Measurements from ENCODE around the gene EPB41. TPM values are rescaled to one million over a fixed set of nuclear protein-coding genes. Genes with fewer than 3 reads are reported as not detected.

The EPB41 gene
- total RNA-seq, 2 experiments from 2014 or later = 70.3 to 79.4 TPM

GRCh38 chr1:28887835-28888682 is 26.3 kb upstream of the EPB41 start:
- ChIA-PET POLR2A (interaction anchor here (0.9 to 1.8 kb wide), 2 partner anchors 26 to 85 kb away, joined by 3 to 8 read pairs; partner anchors contain the start of gene EPB41), CTCF (interaction anchor here (0.5 to 3.0 kb wide), 4 partner anchors 14 to 145 kb away, joined by 3 to 11 read pairs (median 4); no protein-coding TSS in a partner anchor)

DNA sequence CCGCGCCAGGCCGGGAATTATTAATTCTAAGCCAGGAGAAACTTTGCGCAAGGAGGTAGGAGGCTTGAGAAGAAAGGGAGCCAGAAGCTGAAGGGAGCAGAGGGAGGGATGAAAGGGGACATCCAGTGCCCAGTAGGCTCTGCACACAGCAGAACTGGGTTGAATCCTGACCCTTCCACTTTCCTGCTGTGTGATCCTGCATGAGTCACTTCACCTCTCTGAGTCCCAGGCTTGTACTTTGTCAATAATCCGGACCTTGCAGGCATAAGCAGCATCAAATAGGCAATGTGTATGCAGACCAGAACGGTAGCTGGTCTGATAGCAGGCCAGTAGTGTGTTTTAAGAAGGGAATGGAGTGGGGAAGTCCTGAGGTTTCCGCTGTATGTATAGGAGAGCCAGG is 25.5 kb upstream of the EPB41 start:
- ChIA-PET POLR2A (no interaction called here), CTCF (interaction anchor here (3.0 kb wide), 1 partner anchor 145 kb away, joined by 11 read pairs; no protein-coding TSS in a partner anchor)

DNA sequence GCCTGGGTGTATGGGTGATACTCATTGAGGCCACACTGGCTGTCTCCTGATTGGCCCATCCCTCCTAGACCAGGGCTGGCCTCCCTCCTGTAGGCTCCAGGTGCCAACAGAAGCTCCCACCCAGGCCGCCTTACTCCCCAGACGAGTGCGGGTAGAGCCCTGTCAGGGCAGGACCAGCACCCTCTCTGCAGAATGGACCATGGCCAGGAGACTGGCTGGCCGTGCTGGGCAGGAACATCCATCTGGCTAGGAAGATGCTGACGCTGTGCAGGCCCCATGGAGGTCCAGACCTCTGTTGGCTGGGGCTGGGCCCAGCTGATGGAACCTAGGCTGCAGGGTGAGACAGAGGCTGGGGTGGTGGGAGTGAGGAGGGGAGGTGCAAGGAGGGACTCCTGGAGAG is 25.0 kb upstream of the EPB41 start:
- POLR2A ChIA-PET = interaction anchor here (0.6 kb wide), 1 partner anchor 267 kb away, joined by 6 read pairs; no protein-coding TSS in a partner anchor
- CTCF ChIA-PET = interaction anchor here (3.0 kb wide), 1 partner anchor 144 kb away, joined by 11 read pairs; no protein-coding TSS in a partner anchor

GRCh38 chr1:28890435-28890834 is 23.9 kb upstream of the EPB41 start:
- POLR2A ChIA-PET = no interaction called here
- CTCF ChIA-PET = interaction anchor here (1.6 to 2.2 kb wide), 3 partner anchors 13 to 312 kb away, joined by 3 to 10 read pairs (median 8); no protein-coding TSS in a partner anchor

GRCh38 chr1:28890836-28891235 is 23.5 kb upstream of the EPB41 start:
- POLR2A ChIA-PET = interaction anchor here (0.9 kb wide), 1 partner anchor 8 kb away, joined by 3 read pairs; no protein-coding TSS in a partner anchor
- CTCF ChIA-PET = interaction anchor here (1.6 to 2.2 kb wide), 3 partner anchors 14 to 311 kb away, joined by 3 to 10 read pairs (median 8); no protein-coding TSS in a partner anchor

- CTCF ChIA-PET = interaction anchor here (1.6 to 2.2 kb wide), 3 partner anchors 14 to 311 kb away, joined by 3 to 10 read pairs (median 8); no protein-coding TSS in a partner anchor
- POLR2A ChIA-PET = interaction anchor here (0.9 kb wide), 1 partner anchor 8 kb away, joined by 3 read pairs; no protein-coding TSS in a partner anchor
These were observed 23.1 kb upstream of the EPB41 start for GRCh38 chr1:28891256-28891655.

DNA sequence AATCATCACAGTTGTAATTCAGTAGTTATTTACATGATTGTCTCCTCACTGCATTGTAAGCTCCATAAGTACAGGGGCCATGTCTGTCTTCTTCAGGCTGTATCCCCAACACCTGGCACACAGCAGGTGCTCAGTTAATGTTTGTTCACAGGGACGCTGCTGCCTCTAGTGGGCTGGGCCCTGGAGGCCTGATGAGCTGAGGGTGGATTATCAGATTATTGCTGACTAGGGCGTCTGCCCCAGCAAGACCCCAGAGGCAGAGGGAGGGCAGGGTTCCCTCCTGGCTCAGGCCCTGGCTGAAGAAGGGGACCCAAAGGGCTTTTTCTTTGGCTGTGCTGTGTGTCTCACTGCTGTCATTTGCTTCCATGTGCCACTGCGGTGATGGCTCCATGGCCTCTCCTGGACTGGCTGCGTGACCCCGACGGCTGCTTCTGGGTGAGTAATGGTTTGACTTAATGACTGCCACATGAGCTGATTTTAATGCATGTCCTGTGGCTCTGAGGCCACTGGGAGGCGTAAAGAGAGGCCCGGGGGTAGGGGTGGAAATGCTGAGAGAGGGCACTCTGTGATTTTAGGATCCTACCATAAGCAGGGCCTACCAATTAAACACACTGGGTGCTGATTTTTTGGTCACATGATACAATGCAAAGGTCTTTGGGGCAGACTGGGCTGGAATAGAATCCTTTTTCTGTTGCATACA is 20.8 kb upstream of the EPB41 start:
- POLR2A ChIA-PET = interaction anchor here (0.6 kb wide), 1 partner anchor 203 kb away, joined by 5 read pairs; no protein-coding TSS in a partner anchor

GRCh38 chr1:28894785-28895184 is 19.6 kb upstream of the EPB41 start:
- ChIA-PET CTCF (interaction anchor here (0.6 kb wide), 2 partner anchors 37 to 213 kb away, joined by 3 to 4 read pairs; no protein-coding TSS in a partner anchor), POLR2A (no interaction called here)

More for the DNA sequence above, 20.8 kb upstream of the EPB41 start:
- CTCF ChIA-PET = interaction anchor here (0.9 to 1.5 kb wide), 2 partner anchors 17 to 140 kb away, joined by 3 to 4 read pairs; no protein-coding TSS in a partner anchor

DNA sequence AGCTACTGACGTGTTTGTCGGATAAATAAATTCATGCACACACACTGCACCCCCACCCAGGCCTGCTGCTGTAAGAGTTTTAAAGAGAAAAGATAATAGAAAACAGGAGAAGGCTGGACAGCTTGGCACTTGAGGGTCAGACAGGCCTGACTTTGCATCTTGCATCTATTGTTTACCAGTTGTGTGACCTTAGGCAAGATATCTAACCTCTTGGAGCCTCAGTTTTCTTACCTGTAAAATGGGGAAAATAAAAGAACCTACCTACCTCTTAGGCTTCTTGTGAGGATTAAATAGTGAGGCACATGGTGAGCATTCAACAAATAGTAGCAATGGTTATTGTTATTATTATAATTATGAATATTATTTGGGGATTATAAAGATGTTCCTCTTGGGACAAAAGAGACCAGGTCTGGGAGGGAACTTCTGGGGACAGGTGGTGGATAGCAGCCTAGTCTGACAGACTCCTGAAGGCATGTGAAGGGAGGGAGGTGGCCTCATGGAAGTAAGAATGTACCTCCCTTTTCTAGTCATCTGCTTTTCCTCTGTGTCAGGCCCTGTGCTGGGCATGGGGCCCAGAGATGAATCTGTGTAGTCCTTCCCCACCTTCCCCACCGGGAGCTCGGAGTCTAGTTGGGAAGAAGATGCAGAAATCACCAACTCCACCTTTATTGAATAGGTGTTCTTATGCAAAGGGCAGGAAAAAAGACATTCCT is 18.3 kb upstream of the EPB41 start:
- ChIA-PET CTCF (interaction anchor here (1.3 kb wide), 1 partner anchor 138 kb away, joined by 4 read pairs; no protein-coding TSS in a partner anchor), POLR2A (no interaction called here)

DNA sequence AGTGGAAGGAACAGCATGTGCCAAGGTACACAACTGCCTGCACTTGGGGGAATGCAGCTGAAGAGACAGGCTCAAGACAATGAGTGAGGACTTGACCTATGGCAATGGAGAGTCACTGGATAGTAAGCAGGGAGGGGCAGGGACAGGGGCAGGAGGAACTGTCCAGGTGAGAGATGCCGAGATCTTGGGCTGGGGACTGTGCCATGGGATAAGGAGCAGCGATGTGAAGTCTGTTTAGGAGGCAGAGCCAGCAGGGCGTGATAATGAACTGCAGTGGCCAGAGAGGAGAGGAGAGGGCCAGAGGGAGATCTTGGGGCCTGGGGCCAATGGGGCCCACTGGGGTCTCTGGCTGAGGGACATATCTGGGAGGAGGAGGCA is 17.8 kb upstream of the EPB41 start:
- ChIA-PET CTCF (interaction anchor here (1.3 kb wide), 1 partner anchor 137 kb away, joined by 4 read pairs; no protein-coding TSS in a partner anchor), POLR2A (no interaction called here)

DNA sequence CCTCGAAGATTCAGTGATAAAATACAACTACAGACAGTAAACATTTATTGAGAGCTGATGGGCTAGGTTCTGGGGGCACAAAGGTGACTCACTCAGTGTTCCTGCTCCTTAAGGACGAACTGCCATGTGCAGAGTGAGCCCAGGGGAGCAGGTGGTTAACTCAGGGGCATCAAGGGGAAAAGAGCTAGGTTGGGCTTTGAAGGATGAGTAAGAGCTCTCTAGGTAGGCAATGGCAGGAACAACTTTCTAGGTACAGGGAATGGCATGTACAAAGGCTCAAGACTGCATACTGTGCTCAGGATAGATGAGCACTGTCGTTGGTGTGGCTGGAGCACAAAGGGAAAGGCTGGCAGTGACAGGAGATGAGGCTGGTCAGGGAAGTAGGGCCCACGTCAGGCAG is 16.6 kb upstream of the EPB41 start:
- POLR2A ChIA-PET = interaction anchor here (1.7 kb wide), 1 partner anchor 16 kb away, joined by 4 read pairs; the partner anchor contains the start of gene EPB41
- CTCF ChIA-PET = interaction anchor here (1.3 kb wide), 1 partner anchor 136 kb away, joined by 4 read pairs; no protein-coding TSS in a partner anchor

GRCh38 chr1:28898405-28898881 is 15.9 kb upstream of the EPB41 start:
- ChIA-PET POLR2A (interaction anchor here (1.7 kb wide), 1 partner anchor 15 kb away, joined by 4 read pairs; the partner anchor contains the start of gene EPB41), CTCF (interaction anchor here (1.3 kb wide), 1 partner anchor 136 kb away, joined by 4 read pairs; no protein-coding TSS in a partner anchor)

DNA sequence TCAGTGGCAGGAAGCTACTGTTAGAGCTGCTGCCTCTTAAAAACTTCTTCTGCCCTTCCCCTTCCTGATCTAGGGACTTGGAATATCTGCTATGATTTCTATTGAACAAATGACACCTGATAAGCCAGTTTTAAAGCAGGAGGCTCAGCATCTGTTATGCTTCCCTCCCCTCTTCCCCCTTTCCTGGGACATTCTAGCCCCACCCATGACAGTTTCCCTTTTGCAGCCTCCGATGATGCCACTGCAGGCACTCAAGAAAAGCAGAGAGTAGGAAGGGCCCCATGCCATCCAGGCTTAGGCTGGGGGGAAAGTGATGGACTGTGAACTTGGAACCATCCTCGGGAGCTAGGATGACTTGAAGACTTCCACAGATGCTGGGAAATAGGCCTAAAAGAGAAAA is 15.1 kb upstream of the EPB41 start:
- CTCF ChIA-PET = interaction anchor here (0.6 to 1.3 kb wide), 3 partner anchors 17 to 135 kb away, joined by 3 to 4 read pairs (median 3); no protein-coding TSS in a partner anchor
- POLR2A ChIA-PET = interaction anchor here (0.7 to 1.7 kb wide), 2 partner anchors 8 to 15 kb away, joined by 3 to 4 read pairs; partner anchors contain the start of gene EPB41

GRCh38 chr1:28900562-28900961 is 13.8 kb upstream of the EPB41 start:
- ChIA-PET POLR2A (no interaction called here), CTCF (interaction anchor here (0.8 to 1.0 kb wide), 2 partner anchors 16 to 134 kb away, joined by 4 read pairs; no protein-coding TSS in a partner anchor)

GRCh38 chr1:28902738-28903137 is 11.6 kb upstream of the EPB41 start:
- POLR2A ChIA-PET = no interaction called here

DNA sequence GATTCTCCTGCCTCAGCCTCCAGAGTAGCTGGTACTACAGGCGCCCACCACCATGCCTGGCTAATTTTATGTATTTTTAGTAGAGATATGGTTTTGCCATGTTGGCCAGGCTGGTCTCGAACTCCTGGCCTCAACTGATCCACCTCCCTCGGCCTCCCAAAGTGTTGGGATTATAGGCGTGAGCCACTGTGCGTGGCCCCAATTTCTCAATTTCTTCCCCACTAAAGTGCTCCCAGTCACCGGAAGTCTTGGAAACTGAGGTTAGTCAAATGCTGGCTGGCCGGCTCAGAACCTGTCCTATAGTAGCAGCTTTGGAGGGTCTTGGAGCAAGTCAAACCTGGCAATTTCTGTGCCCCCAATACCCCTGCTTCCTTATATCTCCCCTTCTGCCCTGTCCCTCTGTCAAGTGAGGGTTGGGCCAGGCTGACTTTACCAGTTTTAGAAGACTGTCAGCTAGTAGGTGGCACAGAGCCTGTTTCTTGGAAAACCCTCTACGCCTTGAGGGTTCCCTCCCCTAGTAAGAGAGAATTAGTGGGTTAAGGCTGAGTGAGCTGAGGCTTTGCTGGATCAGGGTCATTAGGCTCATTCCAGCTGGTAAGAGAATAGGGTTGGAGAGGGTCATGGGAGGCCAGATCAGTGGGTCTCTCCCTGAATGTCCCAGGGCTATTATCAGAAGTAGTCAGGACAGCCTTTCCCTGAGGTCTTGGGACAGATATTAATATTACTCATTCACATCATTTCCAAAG is 8.3 kb upstream of the EPB41 start:
- ChIA-PET CTCF (no interaction called here), POLR2A (interaction anchor here (0.7 kb wide), 1 partner anchor 11 kb away, joined by 6 read pairs; no protein-coding TSS in a partner anchor)

More at GRCh38 chr1:28902738-28903137, 11.6 kb upstream of the EPB41 start:
- CTCF ChIA-PET = interaction anchor here (0.9 to 1.4 kb wide), 3 partner anchors 13 to 26 kb away, joined by 3 to 4 read pairs (median 3); no protein-coding TSS in a partner anchor

DNA sequence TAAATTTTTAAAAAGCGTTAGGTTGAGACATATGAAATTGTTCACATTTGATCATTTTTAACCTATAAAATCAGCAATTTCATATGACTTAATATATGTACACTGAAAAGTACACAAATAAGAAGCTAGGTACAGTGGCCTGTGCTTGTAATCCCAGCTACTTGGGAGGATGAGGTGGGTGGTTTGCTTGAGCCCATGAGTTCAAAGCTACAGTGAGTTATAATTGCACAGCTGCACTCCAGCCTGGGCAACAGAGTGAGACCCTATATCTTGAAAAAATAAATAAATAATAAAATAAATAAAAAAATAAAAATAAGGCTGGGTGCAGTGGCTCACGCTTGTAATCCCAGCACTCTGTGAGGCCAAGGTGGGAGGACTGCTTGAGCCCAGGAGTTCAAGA is 5.2 kb upstream of the EPB41 start:
- CTCF ChIA-PET = interaction anchor here (0.7 kb wide), 3 partner anchors 32 to 110 kb away, joined by 3 read pairs; no protein-coding TSS in a partner anchor
- POLR2A ChIA-PET = no interaction called here
